Activated naive CD4-positive, alpha-beta T cell treated with anti-CD3 and anti-CD28 coated beads, Interleukin-2, amount 50 U/mL, for 72 hours (primary cell): ENCODE measurements around the gene TPSD1. TPM values are rescaled to one million over a fixed set of nuclear protein-coding genes. Genes with fewer than 3 reads are reported as not detected.
"Not testable (repeated sequence)": the region's sequence is repeated elsewhere in the genome, so short reads cannot be mapped to it uniquely, and the experiment has no call there.

Experiments used
- ATAC-seq, 2 donors: fragments of 150-1000 bp; cut with Tn5 transposase; 2 replicates each; pipeline ENCODE4 v1.10.0; 2021; ENCODE audit warnings: mild to moderate bottlenecking in 2 of 2, moderate library complexity in 2 of 2
- DNase-seq, 2 donors: peaks; one replicate each; pipeline ENCODE4 v3.0.0; 2021 to 2022; ENCODE audit warnings: low spot score in 2 of 2
- H3K27ac Mint-ChIP-seq, 2 donors: one replicate each; pipeline ENCODE4 v1.8.0; 2022; ENCODE audit warnings: mild to moderate bottlenecking in 2 of 2, mixed read lengths in 2 of 2
- H3K36me3 Mint-ChIP-seq, 2 donors: one replicate each; pipeline ENCODE4 v1.8.0; 2022; ENCODE audit warnings: mixed read lengths in 2 of 2
- H3K9me3 Mint-ChIP-seq, 2 donors: one replicate each; pipeline ENCODE4 v1.8.0; 2022; ENCODE audit warnings: mixed read lengths in 2 of 2
- total RNA-seq, 2 donors: library from RNA; stranded (reverse); gene quantifications; one replicate each; pipeline ENCODE4 v1.2.3, GENCODE V29; 2022

Gene TPSD1
- total RNA-seq, 2 donors from 2014 or later: not detected

- no peak for DNase-seq
- H3K27ac Mint-ChIP-seq: no peak overlapping the region
- H3K9me3 Mint-ChIP-seq: no peaks in the 10 kb centered on the region
- no peaks in the 10 kb centered on the region for H3K36me3 Mint-ChIP-seq
- ATAC-seq: no peak
Observed at GRCh38 chr16:1280783-1281182, 24.9 kb downstream of the TPSD1 start.

GRCh38 chr16:1281517-1281916 is 25.6 kb downstream of the TPSD1 start:
- H3K9me3 Mint-ChIP-seq: no peaks in the 10 kb centered on the region
- H3K27ac Mint-ChIP-seq: no peak overlapping the region
- no peak for ATAC-seq

GRCh38 chr16:1282324-1282973 is 26.6 kb downstream of the TPSD1 start:
- Mint-ChIP-seq H3K9me3 (no peaks in the 10 kb centered on the region), H3K36me3 (no peaks in the 10 kb centered on the region), H3K27ac (no peak overlapping the region)
- ATAC-seq: no peak
- no peak for DNase-seq

More at GRCh38 chr16:1281517-1281916, 25.6 kb downstream of the TPSD1 start:
- DNase-seq: no peak
- no peaks in the 10 kb centered on the region for H3K36me3 Mint-ChIP-seq

- H3K27ac Mint-ChIP-seq: peak overlapping the region in 1 of 2 donors; percentile 71
- DNase-seq: no peak
- H3K36me3 Mint-ChIP-seq: no peaks in the 10 kb centered on the region
- H3K9me3 Mint-ChIP-seq: no peaks in the 10 kb centered on the region
- no peak for ATAC-seq
Observed at GRCh38 chr16:1283296-1283695, 27.4 kb downstream of the TPSD1 start.

GRCh38 chr16:1283996-1284616 is 28.2 kb downstream of the TPSD1 start:
- H3K9me3 Mint-ChIP-seq: no peaks in the 10 kb centered on the region

GRCh38 chr16:1285669-1286512 is 30.0 kb downstream of the TPSD1 start:
- no peak overlapping the region for H3K27ac Mint-ChIP-seq
- H3K9me3 Mint-ChIP-seq: no peaks in the 10 kb centered on the region
- ATAC-seq (no peak), DNase-seq (no peak)
- no peaks in the 10 kb centered on the region for H3K36me3 Mint-ChIP-seq

More at GRCh38 chr16:1283996-1284616, 28.2 kb downstream of the TPSD1 start:
- Mint-ChIP-seq H3K27ac (no peak overlapping the region), H3K36me3 (no peaks in the 10 kb centered on the region)
- ATAC-seq (no peak), DNase-seq (no peak)

GRCh38 chr16:1286513-1287094 is 30.7 kb downstream of the TPSD1 start:
- DNase-seq: no peak
- no peak overlapping the region for H3K27ac Mint-ChIP-seq
- H3K9me3 Mint-ChIP-seq: no peaks in the 10 kb centered on the region
- ATAC-seq: no peak
- no peaks in the 10 kb centered on the region for H3K36me3 Mint-ChIP-seq

GRCh38 chr16:1287982-1288670 is 32.3 kb downstream of the TPSD1 start:
- Mint-ChIP-seq H3K9me3 (no peaks in the 10 kb centered on the region), H3K36me3 (no peaks in the 10 kb centered on the region), H3K27ac (no peak overlapping the region)
- DNase-seq (no peak), ATAC-seq (no peak)

GRCh38 chr16:1288813-1289476 is 33.1 kb downstream of the TPSD1 start:
- Mint-ChIP-seq H3K9me3 (no peaks in the 10 kb centered on the region), H3K27ac (no peak overlapping the region), H3K36me3 (no peaks in the 10 kb centered on the region)
- no peak for ATAC-seq
- no peak for DNase-seq

GRCh38 chr16:1289477-1289866 is 33.6 kb downstream of the TPSD1 start:
- no peak overlapping the region for H3K27ac Mint-ChIP-seq
- ATAC-seq: no peak
- no peaks in the 10 kb centered on the region for H3K36me3 Mint-ChIP-seq

GRCh38 chr16:1290063-1290501 is 34.2 kb downstream of the TPSD1 start:
- no peak for DNase-seq
- Mint-ChIP-seq H3K27ac (no peak overlapping the region), H3K9me3 (no peaks in the 10 kb centered on the region), H3K36me3 (no peaks in the 10 kb centered on the region)
- no peak for ATAC-seq

More at GRCh38 chr16:1289477-1289866, 33.6 kb downstream of the TPSD1 start:
- DNase-seq: no peak
- no peaks in the 10 kb centered on the region for H3K9me3 Mint-ChIP-seq

- no peaks in the 10 kb centered on the region for H3K9me3 Mint-ChIP-seq
- no peak for ATAC-seq
- DNase-seq: no peak
- H3K36me3 Mint-ChIP-seq: no peaks in the 10 kb centered on the region
- no peak overlapping the region for H3K27ac Mint-ChIP-seq
Observed at GRCh38 chr16:1290860-1291575, 35.1 kb downstream of the TPSD1 start.

- H3K9me3 Mint-ChIP-seq: no peaks in the 10 kb centered on the region
- no peak for ATAC-seq
Observed at GRCh38 chr16:1291576-1291974, 35.7 kb downstream of the TPSD1 start.

GRCh38 chr16:1292208-1292607 is 36.3 kb downstream of the TPSD1 start:
- H3K9me3 Mint-ChIP-seq, ATAC-seq, H3K36me3 Mint-ChIP-seq, H3K27ac Mint-ChIP-seq, DNase-seq: not testable (repeated sequence)

More at GRCh38 chr16:1291576-1291974, 35.7 kb downstream of the TPSD1 start:
- Mint-ChIP-seq H3K27ac (no peak overlapping the region), H3K36me3 (no peaks in the 10 kb centered on the region)
- no peak for DNase-seq

GRCh38 chr16:1292808-1293207 is 36.9 kb downstream of the TPSD1 start:
- H3K9me3 Mint-ChIP-seq, DNase-seq, ATAC-seq, H3K27ac Mint-ChIP-seq, H3K36me3 Mint-ChIP-seq: not testable (repeated sequence)
